ENCODE results near the gene IQCK. TPM values are rescaled to one million over a fixed set of nuclear protein-coding genes. Genes with fewer than 3 reads are reported as not detected.

Gene IQCK
- total RNA-seq, 4 donors from 2014 or later = 23.1 to 62.7 (median 37.6) TPM

DNA sequence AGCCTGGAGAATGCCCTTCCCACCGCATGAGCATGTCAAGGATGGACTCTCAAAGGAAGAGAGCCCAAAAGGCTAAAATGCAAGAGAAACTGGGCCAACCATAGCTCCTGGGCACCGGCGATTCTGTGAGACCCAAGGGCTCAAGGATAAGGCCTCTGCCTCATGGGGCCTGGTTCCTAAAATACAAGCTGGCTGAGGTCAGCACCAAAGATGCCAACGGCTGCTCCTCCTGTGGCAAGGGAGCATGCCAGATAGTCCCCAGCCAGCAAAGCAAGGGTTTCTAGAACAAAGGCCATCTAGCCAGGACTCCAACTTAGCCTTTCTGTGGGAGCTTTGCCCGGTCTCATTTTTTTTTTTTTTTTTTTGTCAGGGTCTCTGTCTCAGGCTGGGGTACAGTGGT, 146.5 kb downstream of the IQCK start:
- 87 to 92% methylated on average over 5 of the region's 5 CpGs for WGBS, 2 donors
- Histone ChIP-seq H3K27ac (peak overlapping the region in 1 of 4 donors; percentile 2), H3K27me3 (no peaks in the 10 kb centered on the region), H3K9me3 (no peaks in the 10 kb centered on the region), H3K4me1 (peaks cover 0 to 25% (median 3%) of the 10 kb centered on the region in 4 donors), H3K4me3 (no peak overlapping the region), H3K36me3 (peaks cover 0 to 31% (median 0%) of the 10 kb centered on the region in 3 donors)
- DNase-seq (ENCODE audit: low spot score in 2 of 2) = no peak
- TF ChIP-seq, protein P1, sequence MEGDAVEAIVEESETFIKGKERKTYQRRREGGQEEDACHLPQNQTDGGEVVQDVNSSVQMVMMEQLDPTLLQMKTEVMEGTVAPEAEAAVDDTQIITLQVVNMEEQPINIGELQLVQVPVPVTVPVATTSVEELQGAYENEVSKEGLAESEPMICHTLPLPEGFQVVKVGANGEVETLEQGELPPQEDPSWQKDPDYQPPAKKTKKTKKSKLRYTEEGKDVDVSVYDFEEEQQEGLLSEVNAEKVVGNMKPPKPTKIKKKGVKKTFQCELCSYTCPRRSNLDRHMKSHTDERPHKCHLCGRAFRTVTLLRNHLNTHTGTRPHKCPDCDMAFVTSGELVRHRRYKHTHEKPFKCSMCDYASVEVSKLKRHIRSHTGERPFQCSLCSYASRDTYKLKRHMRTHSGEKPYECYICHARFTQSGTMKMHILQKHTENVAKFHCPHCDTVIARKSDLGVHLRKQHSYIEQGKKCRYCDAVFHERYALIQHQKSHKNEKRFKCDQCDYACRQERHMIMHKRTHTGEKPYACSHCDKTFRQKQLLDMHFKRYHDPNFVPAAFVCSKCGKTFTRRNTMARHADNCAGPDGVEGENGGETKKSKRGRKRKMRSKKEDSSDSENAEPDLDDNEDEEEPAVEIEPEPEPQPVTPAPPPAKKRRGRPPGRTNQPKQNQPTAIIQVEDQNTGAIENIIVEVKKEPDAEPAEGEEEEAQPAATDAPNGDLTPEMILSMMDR (IDR thresholded peaks at IDR 0.05) = no peak
- no peak for TF ChIP-seq EP300 (IDR thresholded peaks at IDR 0.05)
- TF ChIP-seq POLR2A (IDR thresholded peaks at IDR 0.05) = no peak

DNA sequence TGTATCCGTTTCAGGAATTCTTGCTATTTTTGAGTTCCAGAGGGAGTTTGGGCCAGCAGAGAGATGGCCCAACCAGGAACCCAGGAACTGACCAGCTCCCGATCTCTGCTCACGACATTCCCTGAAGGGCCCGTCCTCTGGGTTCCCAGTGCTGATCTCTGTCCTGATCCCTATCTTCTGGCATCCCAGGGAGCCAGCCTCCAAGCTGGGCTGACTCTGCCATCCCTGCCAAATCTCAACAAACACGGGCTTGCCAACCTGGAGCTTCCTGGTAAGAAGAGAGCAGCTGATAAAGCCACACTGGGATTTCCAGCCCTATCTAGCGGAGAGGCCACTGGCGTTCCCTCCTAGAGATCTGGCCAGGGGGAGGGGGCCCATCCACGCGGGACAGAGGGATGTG, 150.3 kb downstream of the IQCK start:
- Histone ChIP-seq H3K36me3 (peaks cover 0 to 56% (median 0%) of the 10 kb centered on the region in 3 donors), H3K9me3 (no peaks in the 10 kb centered on the region), H3K4me3 (no peak overlapping the region), H3K4me1 (no peaks in the 10 kb centered on the region), H3K27ac (peak overlapping the region in 1 of 4 donors; percentile 1), H3K27me3 (no peaks in the 10 kb centered on the region)
- TF ChIP-seq, protein P1 (IDR thresholded peaks at IDR 0.05) = no peak
- TF ChIP-seq EP300 (IDR thresholded peaks at IDR 0.05) (no peak), POLR2A (IDR thresholded peaks at IDR 0.05) (no peak)
- 64 to 77% methylated on average over 9 of the region's 9 CpGs for WGBS, 2 donors
- DNase-seq (ENCODE audit: low spot score in 2 of 2) = no peak

DNA sequence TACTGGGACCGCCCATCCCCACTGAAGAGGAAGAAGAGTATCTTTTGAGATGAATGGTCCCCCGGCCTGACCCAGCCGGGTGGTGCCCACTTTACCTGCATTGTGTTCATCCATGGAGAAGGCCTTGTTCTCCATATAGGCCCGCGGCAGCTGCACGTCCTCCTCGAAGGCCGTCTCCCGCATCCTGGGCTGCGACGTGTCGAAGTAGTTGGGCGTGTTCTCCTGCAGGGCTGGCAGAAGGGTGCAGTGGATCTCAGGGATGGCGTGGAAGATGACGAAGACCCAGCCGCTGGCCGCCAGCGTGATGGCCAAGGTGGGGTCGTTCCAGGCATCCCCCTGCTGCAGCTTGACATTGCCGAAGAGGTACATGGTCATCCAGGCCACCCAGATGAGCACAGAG, 153.7 kb downstream of the IQCK start:
- Histone ChIP-seq H3K9me3 (no peaks in the 10 kb centered on the region), H3K4me1 (peaks cover 0 to 22% (median 3%) of the 10 kb centered on the region in 4 donors), H3K4me3 (no peak overlapping the region), H3K27ac (no peak overlapping the region), H3K27me3 (no peaks in the 10 kb centered on the region), H3K36me3 (peaks cover 0 to 51% (median 0%) of the 10 kb centered on the region in 3 donors)
- no peak for DNase-seq (ENCODE audit: low spot score in 2 of 2)
- TF ChIP-seq, protein P1 (IDR thresholded peaks at IDR 0.05) = no peak
- TF ChIP-seq POLR2A (IDR thresholded peaks at IDR 0.05) = no peak
- TF ChIP-seq EP300 (IDR thresholded peaks at IDR 0.05) = no peak
- WGBS, 2 donors = 95 to 98% methylated on average over 15 to 20 of the region's 20 CpGs

DNA sequence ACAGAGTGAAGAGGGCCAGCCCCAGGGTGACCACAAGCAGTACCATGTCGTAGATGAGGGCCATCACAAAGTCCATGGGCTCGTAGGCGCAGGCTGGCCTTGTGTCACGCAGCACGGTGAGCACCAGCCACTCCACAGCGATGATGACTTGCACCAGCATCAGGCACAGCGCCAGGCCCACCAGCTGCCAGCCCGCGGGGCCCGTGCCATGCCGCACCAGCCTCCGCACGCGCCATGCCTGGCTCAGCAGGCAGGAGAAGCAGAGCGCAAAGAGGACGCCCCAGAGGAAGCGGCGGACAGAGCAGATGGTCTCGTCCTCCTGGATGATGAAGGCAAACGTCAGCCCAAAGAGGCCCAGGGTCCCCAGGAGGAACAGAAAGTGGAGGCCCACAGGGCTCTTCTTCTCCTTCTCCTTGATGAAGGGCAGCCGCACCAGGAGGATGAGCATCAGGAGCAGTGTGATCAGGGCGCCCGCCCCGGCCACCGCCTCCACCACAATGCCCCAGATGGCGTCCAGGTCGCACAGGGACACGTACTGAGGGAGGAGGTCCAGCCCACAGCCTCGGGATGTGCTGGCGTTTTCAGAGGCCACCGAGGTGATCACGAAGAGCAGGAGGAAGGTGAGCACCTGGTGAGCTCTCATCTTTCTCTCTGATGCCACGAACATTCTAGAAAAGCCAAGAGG, 154.2 kb downstream of the IQCK start:
- no peak for DNase-seq (ENCODE audit: low spot score in 2 of 2)
- Histone ChIP-seq H3K27me3 (no peaks in the 10 kb centered on the region), H3K9me3 (no peaks in the 10 kb centered on the region), H3K36me3 (peaks cover 0 to 47% (median 0%) of the 10 kb centered on the region in 3 donors), H3K27ac (no peak overlapping the region), H3K4me3 (no peak overlapping the region), H3K4me1 (peaks cover 0 to 27% (median 3%) of the 10 kb centered on the region in 4 donors)
- TF ChIP-seq EP300 (IDR thresholded peaks at IDR 0.05) = no peak
- TF ChIP-seq POLR2A (IDR thresholded peaks at IDR 0.05) = no peak
- TF ChIP-seq, protein P1 (IDR thresholded peaks at IDR 0.05) = no peak
- 95 to 97% methylated on average over 32 to 33 of the region's 33 CpGs for WGBS, 2 donors

DNA sequence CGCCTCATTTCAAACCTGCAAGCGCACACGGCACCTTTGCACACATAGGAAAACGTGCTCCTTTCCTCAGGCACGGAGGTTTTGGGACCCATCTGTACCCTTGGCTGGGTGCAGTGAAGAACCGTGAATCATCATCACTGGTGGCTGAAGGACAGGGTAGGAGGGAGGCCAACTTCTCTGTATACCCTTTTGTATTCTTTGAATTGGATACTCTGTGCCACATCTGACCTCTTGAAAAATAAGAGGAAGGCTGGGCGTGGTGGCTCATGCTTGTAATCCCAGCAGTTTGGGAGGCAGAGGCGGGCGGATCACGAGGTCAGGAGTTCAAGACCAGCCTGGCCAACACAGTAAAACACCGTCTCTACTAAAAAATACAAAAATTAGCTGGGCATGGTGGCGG, 154.9 kb downstream of the IQCK start:
- H3K27me3 ChIP-seq = no peaks in the 10 kb centered on the region
- peaks cover 0 to 41% (median 0%) of the 10 kb centered on the region in 3 donors for H3K36me3 ChIP-seq
- TF ChIP-seq, protein P1 (IDR thresholded peaks at IDR 0.05) = no peak
- TF ChIP-seq EP300 (IDR thresholded peaks at IDR 0.05) (no peak), POLR2A (IDR thresholded peaks at IDR 0.05) (no peak)
- no peak overlapping the region for H3K4me3 ChIP-seq
- no peaks in the 10 kb centered on the region for H3K9me3 ChIP-seq
- no peak for DNase-seq (ENCODE audit: low spot score in 2 of 2)
- no peak overlapping the region for H3K27ac ChIP-seq
- WGBS, 2 donors = 73 to 75% methylated on average over 12 of the region's 12 CpGs
- H3K4me1 ChIP-seq = peaks cover 0 to 27% (median 3%) of the 10 kb centered on the region in 4 donors
